Measurements from ENCODE around the gene CASP10. TPM values are rescaled to one million over a fixed set of nuclear protein-coding genes. Genes with fewer than 3 reads are reported as not detected.

Gene CASP10
- total RNA-seq, 1 donor from 2014 or later, result 7.8 TPM

- no peak overlapping the region for H3K27ac ChIP-seq
- no peak for TF ChIP-seq CTCF (IDR thresholded peaks at IDR 0.05)
- H3K27me3 ChIP-seq, result no peaks in the 10 kb centered on the region
- intact Hi-C loops (cut with DNase I), result no loop called here
- no peaks in the 10 kb centered on the region for H3K4me1 ChIP-seq
- no peak overlapping the region for H3K4me3 ChIP-seq
- peaks cover 14 to 43% of the 10 kb centered on the region in 2 donors for H3K36me3 ChIP-seq
- DNase-seq (ENCODE audit: low spot score in 2 of 2), result no peak
- H3K9me3 ChIP-seq, result no peaks in the 10 kb centered on the region
Measured at GRCh38 chr2:201269764-201270163, 86.8 kb downstream of the CASP10 start.

DNA sequence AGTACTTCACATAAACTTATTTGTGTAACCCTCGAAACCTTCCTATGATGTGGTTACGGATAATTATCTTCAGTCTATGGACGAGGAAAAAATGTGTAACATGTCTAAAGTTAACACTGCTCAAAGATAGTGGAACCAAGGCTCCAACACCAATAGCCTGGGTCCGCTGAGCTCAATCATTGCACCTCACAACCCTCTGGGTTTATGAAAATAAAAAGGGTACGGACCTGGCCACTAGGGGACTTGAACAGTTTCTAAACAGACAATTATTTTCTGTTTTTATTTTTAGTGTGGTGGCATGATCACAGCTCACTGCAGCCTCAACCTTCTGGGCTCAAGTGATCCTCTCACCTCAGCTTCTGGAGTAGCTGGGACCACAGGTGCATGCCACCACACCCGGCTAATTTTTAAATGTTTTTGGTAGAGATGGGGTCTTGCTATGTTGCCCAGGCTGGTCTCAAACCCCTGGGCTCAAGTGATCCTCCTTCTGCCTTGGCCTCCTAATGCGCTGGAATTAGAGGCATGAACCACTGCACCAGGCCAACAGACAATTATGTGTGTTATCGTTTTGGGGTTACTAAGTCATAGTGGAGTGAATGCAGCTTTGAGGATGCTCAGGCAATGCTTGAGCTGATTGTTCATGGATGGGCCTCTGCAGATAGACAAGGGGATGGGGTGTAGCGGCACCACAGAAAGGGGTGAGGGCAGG, 87.5 kb downstream of the CASP10 start:
- no peak for TF ChIP-seq CTCF (IDR thresholded peaks at IDR 0.05)
- no peaks in the 10 kb centered on the region for H3K27me3 ChIP-seq
- peaks cover 17 to 48% of the 10 kb centered on the region in 2 donors for H3K36me3 ChIP-seq
- intact Hi-C loops (cut with DNase I), result no loop called here
- H3K27ac ChIP-seq, result no peak overlapping the region
- H3K9me3 ChIP-seq, result no peaks in the 10 kb centered on the region
- DNase-seq (ENCODE audit: low spot score in 2 of 2), result no peak
- H3K4me3 ChIP-seq, result no peak overlapping the region
- H3K4me1 ChIP-seq, result no peaks in the 10 kb centered on the region

- intact Hi-C loops (cut with DNase I), result no loop called here
- peaks cover 17 to 57% of the 10 kb centered on the region in 2 donors for H3K36me3 ChIP-seq
Measured at GRCh38 chr2:201271917-201272316, 89.0 kb downstream of the CASP10 start.

GRCh38 chr2:201273330-201273983, 90.5 kb downstream of the CASP10 start:
- no peak overlapping the region for H3K4me3 ChIP-seq
- no peak overlapping the region for H3K27ac ChIP-seq
- no peak for DNase-seq (ENCODE audit: low spot score in 2 of 2)
- no peak for TF ChIP-seq CTCF (IDR thresholded peaks at IDR 0.05)
- intact Hi-C loops (cut with DNase I), result no loop called here
- H3K4me1 ChIP-seq, result no peaks in the 10 kb centered on the region
- peaks cover 17 to 58% of the 10 kb centered on the region in 2 donors for H3K36me3 ChIP-seq
- H3K27me3 ChIP-seq, result no peaks in the 10 kb centered on the region
- H3K9me3 ChIP-seq, result no peaks in the 10 kb centered on the region

More at GRCh38 chr2:201271917-201272316, 89.0 kb downstream of the CASP10 start:
- H3K9me3 ChIP-seq, result no peaks in the 10 kb centered on the region
- DNase-seq (ENCODE audit: low spot score in 2 of 2), result no peak
- TF ChIP-seq CTCF (IDR thresholded peaks at IDR 0.05), result no peak
- no peaks in the 10 kb centered on the region for H3K27me3 ChIP-seq
- no peak overlapping the region for H3K27ac ChIP-seq
- H3K4me3 ChIP-seq, result no peak overlapping the region
- no peaks in the 10 kb centered on the region for H3K4me1 ChIP-seq

- H3K36me3 ChIP-seq, result peaks cover 14 to 56% of the 10 kb centered on the region in 2 donors
- H3K4me3 ChIP-seq, result no peak overlapping the region
- no peak for TF ChIP-seq CTCF (IDR thresholded peaks at IDR 0.05)
- H3K4me1 ChIP-seq, result no peaks in the 10 kb centered on the region
- H3K27ac ChIP-seq, result no peak overlapping the region
- H3K27me3 ChIP-seq, result no peaks in the 10 kb centered on the region
- intact Hi-C loops (cut with DNase I), result no loop called here
- DNase-seq (ENCODE audit: low spot score in 2 of 2), result no peak
- H3K9me3 ChIP-seq, result no peaks in the 10 kb centered on the region
Measured at GRCh38 chr2:201275069-201275468, 92.1 kb downstream of the CASP10 start.

Measured in ascending aorta (tissue), 2 donors.